Spleen (tissue), 7 donors: ENCODE data around the gene CRIP1.

Source experiments
- CTCF ChIP-seq, 11 experiments: fragments of 200-600 bp in 7 of 11; fragments of 450-650 bp in 4 of 11; sonication (generic) in 4 of 11; IDR thresholded peaks in 8 of 11; conservative IDR thresholded peaks in 3 of 11; 1 replicate in 7 of 11; 2 replicates in 4 of 11; pipeline versions ENCODE4 v1.4.0 to v1.8.0; 2016 to 2021; ENCODE audit warnings: antibody characterized with exemption in 11 of 11, inconsistent platforms in 4 of 11, mild to moderate bottlenecking in 1 of 11
- POLR2AphosphoS5 ChIP-seq, 3 donors: sonication (generic); formaldehyde crosslinking; IDR thresholded peaks; one replicate each; pipeline ENCODE4 v1.5.1; 2017; ENCODE audit warnings: antibody characterized with exemption in 3 of 3
- donor health status: DM: no; HTN: no; CAD: no; lungs with moderate emphysema.
- donor health status: DM: no; HTN: no; CAD: no.
- donor health status: DM: no; HTN: no; CAD: no.

GRCh38 chr14:105501504-105502291, 15.0 kb downstream of the CRIP1 start:
- TF ChIP-seq POLR2AphosphoS5 (IDR thresholded peaks at IDR 0.05) (no peak), CTCF (IDR thresholded peaks at IDR 0.05 in 8 of 11, conservative IDR thresholded peaks at IDR 0.05 in 3 of 11) (no peak)
